Middle frontal gyrus (tissue), 1 donor: ENCODE results near the gene LYRM7.
"Not testable (repeated sequence)": the region's sequence is repeated elsewhere in the genome, so short reads cannot be mapped to it uniquely, and the experiment has no call there.

Experiments
- DNase-seq: peaks from one replicate; pipeline ENCODE4 v3.0.0-alpha.2; 2015; ENCODE audit warnings: low spot score; ENCODE audit errors: extremely low spot score

The LYRM7 gene

DNA sequence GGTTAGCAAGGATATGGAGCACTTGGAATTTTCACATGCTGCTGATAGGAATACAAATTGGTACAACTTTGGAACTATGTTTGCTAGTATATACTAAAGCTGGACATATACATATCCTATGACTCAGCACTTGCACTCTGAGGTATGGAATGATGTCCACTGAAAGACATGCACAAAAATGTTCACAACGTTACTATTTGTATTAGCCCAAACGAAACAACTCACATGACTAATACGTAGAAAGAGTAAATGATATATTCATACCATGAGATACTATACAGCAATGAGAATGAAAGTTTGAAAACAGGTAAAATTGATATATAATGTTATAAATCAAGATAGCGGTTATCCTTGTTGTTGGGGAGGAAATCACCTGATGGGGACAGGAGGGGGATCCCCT is 47.6 kb downstream of the LYRM7 start:
- DNase-seq = no peak

- no peak for DNase-seq
These were observed 49.8 kb downstream of the LYRM7 start for GRCh38 chr5:131220566-131220965.

- no peak for DNase-seq
These were observed 50.4 kb downstream of the LYRM7 start for GRCh38 chr5:131221008-131221703.

GRCh38 chr5:131221888-131222287 is 51.1 kb downstream of the LYRM7 start:
- DNase-seq = no peak

DNA sequence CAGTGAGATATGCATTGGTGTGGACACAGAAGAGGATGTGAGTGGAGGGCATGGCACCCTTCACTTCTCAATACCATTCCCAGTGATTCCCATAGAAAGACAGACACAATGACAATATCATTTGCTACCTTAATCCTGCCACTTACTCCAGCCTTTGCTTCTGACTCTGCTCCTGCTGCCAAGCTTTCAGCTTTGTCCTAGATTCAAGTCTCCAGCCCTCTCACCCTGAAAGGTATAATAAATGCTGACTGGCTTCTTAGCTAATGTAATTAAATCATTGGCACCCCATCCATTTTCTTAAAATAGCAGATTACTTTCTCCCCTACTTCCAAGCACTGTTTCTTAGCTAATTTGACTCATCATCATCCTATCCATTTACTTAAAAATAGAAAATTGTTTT is 52.0 kb downstream of the LYRM7 start:
- no peak for DNase-seq

DNA sequence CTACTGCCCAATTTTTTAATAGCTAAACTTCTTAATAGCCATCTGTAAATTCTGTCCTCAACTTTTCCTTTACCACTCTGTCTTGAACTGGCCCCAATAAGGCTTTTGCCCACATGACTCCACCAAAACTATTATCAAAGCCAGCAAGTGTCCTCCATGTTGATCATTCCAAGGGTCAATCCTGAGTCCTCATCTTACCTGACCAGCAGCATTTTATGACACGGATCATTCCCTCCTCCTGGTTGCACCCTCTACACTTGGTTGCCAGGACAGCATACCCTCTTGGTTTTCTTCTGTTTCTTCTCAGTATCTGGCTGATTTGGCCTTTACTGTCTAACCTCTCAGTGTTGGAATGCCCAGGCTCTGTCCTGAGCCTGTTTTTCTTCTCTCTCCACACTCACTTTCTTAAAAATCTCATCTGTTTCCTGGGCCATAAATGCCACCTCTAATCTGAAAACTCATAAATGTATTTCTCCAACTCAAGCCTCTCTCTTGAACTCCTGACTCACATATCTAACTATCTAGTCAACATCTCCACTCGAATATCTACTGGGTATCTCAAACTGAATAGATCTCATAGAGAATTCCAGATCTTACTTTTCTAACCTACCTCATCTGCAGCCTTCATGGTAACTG is 53.1 kb downstream of the LYRM7 start:
- no peak for DNase-seq

DNA sequence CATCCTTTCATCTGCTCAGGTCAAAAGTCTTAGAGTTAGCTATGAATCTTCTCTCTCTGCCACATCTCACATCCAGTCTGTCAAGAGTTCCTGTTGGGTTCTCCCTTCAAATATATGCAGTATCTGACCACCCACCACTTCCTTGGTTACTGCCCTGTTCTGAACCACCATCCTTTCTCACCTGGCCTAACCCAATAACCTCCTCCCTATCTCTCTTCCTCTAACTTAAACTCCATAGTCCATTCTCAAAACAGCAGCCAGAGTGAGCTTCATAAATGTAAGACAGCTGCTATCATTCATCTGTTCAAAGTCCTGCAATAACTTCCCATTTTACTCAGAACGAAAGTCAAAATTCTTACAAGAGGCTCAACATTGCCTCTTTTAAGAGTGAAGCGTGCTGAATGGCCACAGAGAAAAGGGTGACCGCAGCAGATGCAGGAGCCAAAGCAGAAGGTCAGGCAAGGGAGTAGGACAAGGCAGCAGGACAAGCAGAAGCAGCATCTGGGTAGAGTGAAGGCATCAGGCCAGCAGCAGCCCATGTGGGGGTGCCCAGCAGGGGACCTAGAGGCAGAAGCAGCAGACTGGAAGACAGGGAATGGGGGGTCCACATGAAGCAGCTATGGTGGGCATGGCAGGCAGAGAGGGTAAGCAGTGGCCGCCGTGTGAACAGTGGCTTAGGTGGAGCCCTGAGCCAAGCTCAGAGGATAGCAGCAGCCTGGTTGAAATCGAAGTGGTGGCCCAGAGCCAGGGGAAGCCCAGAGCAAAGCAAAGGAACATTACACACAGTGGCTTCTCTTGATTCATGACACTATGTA is 53.9 kb downstream of the LYRM7 start:
- no peak for DNase-seq

DNA sequence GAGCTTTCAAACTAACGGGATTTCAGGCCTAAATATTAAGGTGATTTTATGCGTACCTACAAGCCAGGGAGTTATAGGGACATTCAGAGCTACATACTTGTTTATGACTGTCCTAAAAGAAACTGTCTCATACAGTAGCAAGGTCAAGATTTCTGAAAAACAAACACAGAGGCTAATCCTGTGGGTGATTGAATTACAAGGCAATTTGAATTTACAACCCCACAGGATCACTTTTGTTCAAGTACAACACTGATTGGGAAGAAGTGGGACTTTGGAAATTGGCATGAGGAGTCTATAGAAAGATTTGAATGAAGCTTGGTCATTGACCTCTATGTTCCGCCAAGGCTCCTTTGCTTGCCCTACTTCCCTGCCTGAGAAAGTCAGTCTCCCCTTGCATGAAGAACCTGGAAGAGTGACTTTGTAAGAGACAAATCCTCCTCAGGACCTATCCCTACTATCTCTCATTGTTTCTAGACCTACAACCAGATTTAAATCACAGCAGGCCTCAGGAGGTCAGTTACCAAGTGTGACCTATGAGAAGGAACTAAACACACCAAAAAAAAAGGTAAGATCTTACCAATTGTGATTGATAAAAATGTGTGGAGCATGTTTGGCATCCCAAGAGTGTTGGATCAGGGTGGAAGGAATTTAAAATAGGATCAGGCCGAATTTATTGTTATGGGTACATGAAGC is 54.7 kb downstream of the LYRM7 start:
- DNase-seq = no peak

DNA sequence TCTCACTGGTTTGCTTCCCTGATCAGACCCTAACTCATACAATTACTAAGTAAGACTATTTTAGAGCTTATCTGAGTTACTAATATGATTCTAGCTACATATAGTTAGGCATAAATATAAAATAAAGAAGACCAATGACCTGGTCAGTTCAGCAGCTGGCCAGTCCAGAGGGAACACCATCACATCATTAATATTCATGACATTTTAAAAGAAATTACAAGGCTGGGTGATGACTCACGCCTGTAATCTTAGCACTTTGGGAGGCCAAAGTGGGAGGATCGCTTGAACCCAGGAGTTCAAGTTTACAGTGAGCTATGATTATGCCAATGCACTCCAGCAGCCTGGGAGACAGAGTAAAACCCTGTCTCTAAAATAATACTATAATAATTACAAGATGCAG is 56.2 kb downstream of the LYRM7 start:
- no peak for DNase-seq

GRCh38 chr5:131228646-131229045 is 57.9 kb downstream of the LYRM7 start:
- no peak for DNase-seq

DNA sequence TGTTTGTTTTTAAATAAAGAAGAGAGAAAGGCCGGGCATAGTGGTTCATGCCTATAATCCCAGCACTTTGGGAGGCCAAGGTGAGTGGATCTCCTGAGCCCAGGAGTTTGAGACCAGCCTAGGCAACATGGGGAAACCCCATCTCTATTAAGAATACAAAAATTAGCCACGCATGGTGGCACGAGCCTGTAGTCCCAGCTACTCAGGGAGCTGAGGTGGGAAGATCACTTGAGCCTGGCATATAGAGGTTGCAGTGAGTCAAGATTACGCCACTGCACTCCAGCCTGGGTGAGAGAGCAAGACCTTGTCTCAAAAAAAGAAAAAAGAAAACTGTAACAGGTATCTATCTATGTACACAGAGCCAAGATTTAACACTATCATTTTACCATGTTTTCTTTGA is 58.9 kb downstream of the LYRM7 start:
- DNase-seq = no peak

GRCh38 chr5:131230406-131230805 is 59.7 kb downstream of the LYRM7 start:
- DNase-seq = no peak

GRCh38 chr5:131239686-131240085 is 68.9 kb downstream of the LYRM7 start:
- DNase-seq = no peak

- DNase-seq = no peak
These were observed 72.0 kb downstream of the LYRM7 start for GRCh38 chr5:131242728-131243255.

GRCh38 chr5:131245312-131245711 is 74.6 kb downstream of the LYRM7 start:
- DNase-seq = no peak

DNA sequence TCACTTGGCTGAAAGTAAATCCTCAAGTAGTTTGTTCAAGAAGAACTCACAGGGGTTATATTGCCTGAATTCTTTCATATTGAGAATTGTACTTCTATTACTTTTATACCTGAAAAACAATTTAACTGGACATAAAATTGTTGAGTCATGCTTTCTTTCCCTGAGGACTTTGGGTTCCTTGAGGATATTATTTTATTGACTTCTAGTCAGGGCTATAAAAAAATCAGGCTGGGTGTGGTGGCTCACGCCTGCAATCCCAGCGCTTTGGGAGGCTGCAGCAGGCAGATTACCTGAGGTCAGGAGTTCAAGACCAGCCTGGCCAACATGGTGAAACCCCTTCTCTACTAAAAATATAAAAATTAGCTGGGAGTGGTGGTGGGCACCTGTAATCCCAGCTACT is 75.2 kb downstream of the LYRM7 start:
- DNase-seq = no peak

- DNase-seq = no peak
These were observed 75.8 kb downstream of the LYRM7 start for GRCh38 chr5:131246504-131246903.

DNA sequence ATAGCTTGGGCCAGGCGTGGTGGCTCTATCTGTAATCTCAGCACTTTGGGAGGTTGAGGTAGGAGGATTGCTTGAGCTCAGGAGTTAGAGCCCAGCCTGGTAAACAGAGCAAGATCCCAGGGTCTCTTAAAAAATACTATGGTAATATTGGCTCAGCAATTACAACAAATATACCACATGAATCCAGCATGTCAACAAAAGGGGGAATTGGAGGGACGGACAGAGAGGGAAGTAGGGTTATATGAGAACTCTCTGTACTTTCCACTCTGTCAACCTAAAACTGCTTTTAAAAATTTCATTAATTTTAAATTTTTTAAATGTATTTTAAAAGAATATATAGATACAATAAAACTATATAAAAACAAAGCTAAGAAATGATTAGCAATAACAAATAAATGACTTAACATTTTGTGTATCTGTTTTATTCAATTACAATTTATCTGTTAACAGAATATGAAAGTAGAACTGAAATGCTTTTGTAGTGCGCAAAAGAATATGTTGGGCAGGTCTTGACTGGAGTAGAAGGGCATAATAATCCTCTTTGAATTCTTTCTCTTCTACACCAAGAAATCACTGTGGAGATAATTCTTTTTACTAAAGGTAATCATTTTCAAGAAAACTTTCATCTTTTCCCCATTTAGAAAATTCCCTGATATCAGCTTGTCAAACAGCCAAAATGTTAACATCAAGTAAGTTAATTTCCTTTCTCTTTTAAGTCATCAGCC is 80.2 kb downstream of the LYRM7 start:
- DNase-seq = no peak

- no peak for DNase-seq
These were observed 82.1 kb downstream of the LYRM7 start for GRCh38 chr5:131252824-131253171.

GRCh38 chr5:131254025-131254424 is 83.3 kb downstream of the LYRM7 start:
- not testable (repeated sequence) for DNase-seq

GRCh38 chr5:131254741-131255140 is 84.0 kb downstream of the LYRM7 start:
- DNase-seq = no peak
